DND-41 (cell line): ENCODE data around the gene ZNF770.

ENCODE experiments used
- EZH2 ChIP-seq: IDR thresholded peaks from 3 replicates; pipeline ENCODE4 v1.6.1; 2012; ENCODE audit warnings: borderline replicate concordance, low read depth, mild to moderate bottlenecking, moderate library complexity, low read length, inconsistent platforms; ENCODE audit not compliant: severe bottlenecking
- TF ChIP-seq, protein P1 (sequence below): IDR thresholded peaks from 2 replicates; pipeline ENCODE4 v1.5.1; 2012; ENCODE audit warnings: borderline replicate concordance, low read length, moderate library complexity, mild to moderate bottlenecking; ENCODE audit not compliant: poor library complexity, severe bottlenecking; ENCODE audit errors: extremely low read depth

DNA sequence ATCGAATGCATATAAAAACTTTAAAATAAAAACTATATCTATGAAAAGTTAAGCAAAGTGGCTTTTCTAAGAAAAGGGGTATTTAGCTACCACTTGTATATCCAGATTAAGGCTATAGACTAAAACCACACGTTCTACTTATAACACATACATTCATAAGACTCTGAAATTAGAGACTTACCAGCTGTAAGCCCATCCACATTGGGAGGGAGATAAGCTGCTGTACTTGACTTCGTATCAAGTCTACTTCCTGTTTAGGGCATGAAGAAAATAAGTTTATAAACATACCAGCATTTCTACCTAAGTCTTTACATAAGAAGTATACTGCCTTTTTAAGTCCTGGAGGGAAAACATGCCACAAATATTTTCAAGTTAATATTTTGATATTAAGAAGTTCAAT is 46.3 kb downstream of the ZNF770 start:
- TF ChIP-seq, protein P1, sequence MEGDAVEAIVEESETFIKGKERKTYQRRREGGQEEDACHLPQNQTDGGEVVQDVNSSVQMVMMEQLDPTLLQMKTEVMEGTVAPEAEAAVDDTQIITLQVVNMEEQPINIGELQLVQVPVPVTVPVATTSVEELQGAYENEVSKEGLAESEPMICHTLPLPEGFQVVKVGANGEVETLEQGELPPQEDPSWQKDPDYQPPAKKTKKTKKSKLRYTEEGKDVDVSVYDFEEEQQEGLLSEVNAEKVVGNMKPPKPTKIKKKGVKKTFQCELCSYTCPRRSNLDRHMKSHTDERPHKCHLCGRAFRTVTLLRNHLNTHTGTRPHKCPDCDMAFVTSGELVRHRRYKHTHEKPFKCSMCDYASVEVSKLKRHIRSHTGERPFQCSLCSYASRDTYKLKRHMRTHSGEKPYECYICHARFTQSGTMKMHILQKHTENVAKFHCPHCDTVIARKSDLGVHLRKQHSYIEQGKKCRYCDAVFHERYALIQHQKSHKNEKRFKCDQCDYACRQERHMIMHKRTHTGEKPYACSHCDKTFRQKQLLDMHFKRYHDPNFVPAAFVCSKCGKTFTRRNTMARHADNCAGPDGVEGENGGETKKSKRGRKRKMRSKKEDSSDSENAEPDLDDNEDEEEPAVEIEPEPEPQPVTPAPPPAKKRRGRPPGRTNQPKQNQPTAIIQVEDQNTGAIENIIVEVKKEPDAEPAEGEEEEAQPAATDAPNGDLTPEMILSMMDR = no peak
- no peak for TF ChIP-seq EZH2
